Motor neuron (in vitro differentiated cells): ENCODE results near the gene INPP5J. TPM values are rescaled to one million over a fixed set of nuclear protein-coding genes. Genes with fewer than 3 reads are reported as not detected.
"Not testable (repeated sequence)": the region's sequence is repeated elsewhere in the genome, so short reads cannot be mapped to it uniquely, and the experiment has no call there.

Experiments
- ATAC-seq, 8 experiments: fragments of 200-7000 bp; cut with Tn5 transposase; replicated peaks in 6 of 8; 2 replicates each; pipeline ENCODE4 v1.8.0; 2021; ENCODE audit warnings: mild to moderate bottlenecking in 8 of 8, moderate library complexity in 8 of 8
- H3K27ac ChIP-seq, 2 donors: fragments of 250-450 bp; sonication (Bioruptor Pico); 2 replicates each; pipeline ENCODE4 v1.9.0; 2021; ENCODE audit warnings: antibody characterized with exemption in 2 of 2, mild to moderate bottlenecking in 2 of 2, moderate library complexity in 1 of 2
- H3K4me1 ChIP-seq, 2 donors: fragments of 250-450 bp; sonication (Bioruptor Pico); replicated peaks in 1 of 2; 2 replicates each; pipeline ENCODE4 v1.6.1; 2021; ENCODE audit warnings: antibody characterized with exemption in 2 of 2, mild to moderate bottlenecking in 2 of 2, moderate library complexity in 1 of 2
- H3K4me3 ChIP-seq, 5 donors: fragments of 250-450 bp; sonication (Bioruptor Pico); 2 replicates each; pipeline ENCODE4 v1.9.0; 2021; ENCODE audit warnings: antibody characterized with exemption in 5 of 5, mild to moderate bottlenecking in 5 of 5, moderate library complexity in 4 of 5
- WGBS, 10 experiments: fragments of 450-650 bp; shearing (Covaris generic); methylation state at CpG; one replicate each; pipeline ENCODE4 v1.0.0; 2022; 5-methylcytosine and 5-hydroxymethylcytosine counted together
- in situ Hi-C, 9 experiments: fragments of 400-800 bp; cut with MboI; loops; one replicate each; pipeline ENCODE4 v1.15.0; 2021; ENCODE audit warnings: low sequenced_read_pairs in 9 of 9, low pct_unique_long_range_greater_than_20kb in 2 of 9; ENCODE audit not compliant: unreplicated experiment in 9 of 9
- total RNA-seq, 8 experiments: library from RNA; unstranded; fragments of 300-600 nt; gene quantifications; 2 replicates each; pipeline versions ENCODE4 v1.2.3 to v1.2.4, GENCODE V29; 2022

The INPP5J gene
- total RNA-seq, 8 experiments from 2014 or later, result 1.2 to 6.0 (median 3.6) TPM

- 0 to 20% (median 7%) methylated on average over 1 to 5 of the region's 5 CpGs; no CpG with 5 or more reads in 1 of the 10 experiments for WGBS, 10 experiments
- no peak overlapping the region for H3K27ac ChIP-seq
- no peaks in the 10 kb centered on the region for H3K4me1 ChIP-seq
- in situ Hi-C loops, result loop anchor here in 1 of 9 experiments (25.0 kb wide), 1 partner anchor 88 kb away; no protein-coding TSS in a partner anchor
- no peak overlapping the region for H3K4me3 ChIP-seq
- peak; percentile 75 to 100 (median 95) for ATAC-seq
Observed at GRCh38 chr22:31148953-31149627, 26.3 kb downstream of the INPP5J start.

DNA sequence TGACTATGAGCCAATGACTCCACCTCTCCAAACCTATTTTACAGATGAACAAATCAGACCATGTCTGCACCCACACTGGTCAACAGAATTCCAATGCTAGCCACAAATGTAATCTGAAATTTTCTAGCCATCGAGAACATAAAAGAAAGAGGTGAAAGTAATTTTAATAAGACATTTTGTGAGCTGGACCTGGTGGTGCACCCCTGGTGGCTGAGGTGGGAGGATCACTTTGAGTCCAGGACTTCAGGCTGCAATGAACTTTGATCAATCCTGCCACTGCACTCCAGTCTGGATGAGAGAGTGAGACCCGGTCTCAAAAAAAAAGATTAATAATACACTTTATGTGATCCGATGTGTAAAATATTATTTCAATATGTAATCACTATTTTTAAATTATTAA, 27.8 kb downstream of the INPP5J start:
- no peak for ATAC-seq
- in situ Hi-C loops, result no loop called here
- 0 to 81% (median 58%) methylated on average over 2 to 3 of the region's 3 CpGs for WGBS, 10 experiments
- Histone ChIP-seq H3K27ac (no peak overlapping the region), H3K4me1 (no peaks in the 10 kb centered on the region), H3K4me3 (no peak overlapping the region)

- Histone ChIP-seq H3K4me3 (no peak overlapping the region), H3K4me1 (no peaks in the 10 kb centered on the region), H3K27ac (no peak overlapping the region)
- 0 to 100% (median 78%) methylated on average over 1 to 2 of the region's 2 CpGs; no CpG with 5 or more reads in 2 of the 10 experiments for WGBS, 10 experiments
- ATAC-seq, result no peak
- in situ Hi-C loops, result no loop called here
Observed at GRCh38 chr22:31151872-31152271, 29.1 kb downstream of the INPP5J start.

DNA sequence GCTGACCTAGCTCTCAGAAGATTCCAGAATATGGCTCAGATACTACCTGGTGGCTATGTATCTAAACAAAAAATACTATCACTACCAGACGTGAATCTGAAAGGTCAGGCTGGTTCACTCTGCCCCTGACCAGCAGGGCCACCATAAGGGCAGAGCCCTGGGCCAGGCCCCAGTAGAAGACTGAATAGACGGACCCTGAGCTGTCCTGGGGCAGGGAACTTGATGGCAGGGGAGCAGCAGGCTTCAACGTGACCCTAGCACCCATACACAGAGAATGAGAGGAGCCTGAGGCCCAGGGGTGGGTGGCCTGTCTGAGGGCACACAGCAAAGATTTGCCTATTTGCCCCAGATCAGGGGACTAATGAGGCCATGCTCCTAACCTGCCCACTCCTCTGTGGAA, 30.6 kb downstream of the INPP5J start:
- in situ Hi-C loops, result no loop called here

GRCh38 chr22:31154975-31155374, 32.2 kb downstream of the INPP5J start:
- Histone ChIP-seq H3K4me1 (no peaks in the 10 kb centered on the region), H3K4me3 (no peak overlapping the region), H3K27ac (no peak overlapping the region)
- in situ Hi-C loops, result no loop called here
- WGBS, 10 experiments, result 60 to 100% methylated on average over 1 of the region's 1 CpG; no CpG with 5 or more reads in 8 of the 10 experiments
- ATAC-seq, result no peak

More for the DNA sequence above, 30.6 kb downstream of the INPP5J start:
- no peak overlapping the region for H3K4me3 ChIP-seq
- H3K4me1 ChIP-seq, result no peaks in the 10 kb centered on the region
- H3K27ac ChIP-seq, result no peak overlapping the region
- ATAC-seq, result no peak
- WGBS, 10 experiments, result 0 to 57% (median 29%) methylated on average over 1 to 2 of the region's 3 CpGs; no CpG with 5 or more reads in 5 of the 10 experiments

- ATAC-seq, result no peak
- Histone ChIP-seq H3K4me1 (no peaks in the 10 kb centered on the region), H3K4me3 (no peak overlapping the region), H3K27ac (no peak overlapping the region)
- 0 to 92% (median 11%) methylated on average over 1 to 3 of the region's 3 CpGs; no CpG with 5 or more reads in 1 of the 10 experiments for WGBS, 10 experiments
- in situ Hi-C loops, result no loop called here
Observed at GRCh38 chr22:31155422-31155821, 32.7 kb downstream of the INPP5J start.

DNA sequence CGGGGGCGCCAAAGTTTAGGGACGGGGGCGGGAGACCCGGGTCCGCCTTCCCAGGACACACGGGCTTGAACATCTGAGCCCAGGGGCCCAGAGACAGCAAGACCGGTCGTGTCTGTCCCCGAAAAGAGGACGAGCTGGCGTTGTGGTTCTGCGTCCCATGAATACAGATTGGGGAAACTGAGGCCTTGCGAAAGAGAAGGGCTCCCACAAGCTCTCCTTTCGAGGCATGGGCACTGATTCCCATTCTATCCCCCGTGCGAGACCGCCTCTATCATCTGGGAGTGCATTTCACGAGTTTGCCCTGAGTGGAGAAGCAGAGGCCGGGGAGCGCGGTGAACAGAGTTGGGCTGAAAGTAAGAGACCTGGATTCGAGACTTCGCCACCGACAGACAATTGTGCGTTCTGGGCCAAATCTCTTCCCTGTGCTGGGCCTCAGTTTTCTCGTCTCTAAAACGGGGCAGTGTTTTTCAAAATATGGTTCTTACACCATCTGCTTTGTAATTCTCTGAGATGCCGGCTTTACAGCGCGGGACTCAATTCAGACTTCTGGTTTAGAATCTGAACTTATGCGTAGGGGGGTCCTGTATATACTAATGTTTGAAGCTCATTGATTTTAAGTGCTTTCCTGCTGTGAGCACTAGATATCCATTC, 37.7 kb downstream of the INPP5J start:
- ATAC-seq, result peak; percentile 64 to 74 (median 71)
- in situ Hi-C loops, result no loop called here
- peak overlapping the region; percentile 20 to 86 for H3K27ac ChIP-seq
- WGBS, 10 experiments, result 0 to 20% (median 2%) methylated on average over 1 to 14 of the region's 32 CpGs
- H3K4me1 ChIP-seq, result peaks cover 12% of the 10 kb centered on the region in 2 donors
- peak overlapping the region; percentile 60 to 83 (median 76) for H3K4me3 ChIP-seq

DNA sequence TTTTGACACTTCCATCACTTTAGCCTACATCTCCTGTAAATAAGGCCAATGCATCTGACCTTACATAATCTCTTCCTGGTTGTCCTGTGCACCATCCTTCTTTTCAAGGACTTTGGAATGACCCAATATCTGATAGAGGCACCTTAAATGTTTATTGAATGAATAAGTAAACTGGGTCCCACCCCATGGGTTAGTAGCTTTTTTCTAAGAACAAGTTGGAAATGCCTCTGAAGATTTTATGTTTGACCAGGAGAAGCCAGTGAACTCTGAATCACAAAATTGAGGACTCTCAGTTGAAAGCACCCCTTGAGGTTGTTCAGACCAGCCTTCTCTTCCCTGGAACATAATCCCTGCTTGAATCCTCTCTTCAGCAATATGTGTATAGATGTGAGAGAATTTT, 38.6 kb downstream of the INPP5J start:
- Histone ChIP-seq H3K4me3 (peak overlapping the region; percentile 60 to 83 (median 76)), H3K27ac (no peak overlapping the region), H3K4me1 (peaks cover 12% of the 10 kb centered on the region in 2 donors)
- in situ Hi-C loops, result no loop called here
- no peak for ATAC-seq

GRCh38 chr22:31162015-31162765, 39.4 kb downstream of the INPP5J start:
- in situ Hi-C loops, result no loop called here
- H3K4me1 ChIP-seq, result peaks cover 12% of the 10 kb centered on the region in 2 donors
- WGBS, 10 experiments, result 27 to 100% (median 94%) methylated on average over 1 to 5 of the region's 5 CpGs; no CpG with 5 or more reads in 1 of the 10 experiments
- no peak overlapping the region for H3K4me3 ChIP-seq
- no peak for ATAC-seq
- no peak overlapping the region for H3K27ac ChIP-seq

GRCh38 chr22:31170971-31171370, 48.2 kb downstream of the INPP5J start:
- Histone ChIP-seq H3K27ac (no peak overlapping the region), H3K4me3 (no peak overlapping the region), H3K4me1 (no peaks in the 10 kb centered on the region)
- ATAC-seq, result no peak
- in situ Hi-C loops, result no loop called here
- 93 to 100% (median 100%) methylated on average over 1 to 4 of the region's 4 CpGs; no CpG with 5 or more reads in 4 of the 10 experiments for WGBS, 10 experiments

DNA sequence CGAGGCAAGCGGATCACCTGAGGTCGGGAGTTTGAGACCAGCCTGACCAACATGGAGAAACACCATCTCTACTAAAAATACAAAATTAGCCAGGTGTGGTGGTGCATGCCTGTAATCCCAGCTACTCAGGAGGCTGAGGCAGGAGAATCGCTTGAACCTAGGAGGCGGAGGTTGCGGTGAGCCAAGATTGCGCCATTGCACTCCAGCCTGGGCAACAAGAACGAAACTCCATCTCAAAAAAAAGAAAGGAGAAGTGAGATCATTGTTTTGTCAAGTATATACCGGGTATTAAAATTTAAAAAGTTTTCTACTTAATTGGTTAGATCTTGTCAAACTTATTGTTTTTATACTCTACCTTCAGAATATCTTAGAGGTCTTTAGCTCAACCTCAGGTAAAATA, 49.0 kb downstream of the INPP5J start:
- ATAC-seq, H3K4me1 ChIP-seq, H3K27ac ChIP-seq, in situ Hi-C loops, H3K4me3 ChIP-seq: not testable (repeated sequence)
- 74 to 100% (median 100%) methylated on average over 1 to 5 of the region's 9 CpGs; no CpG with 5 or more reads in 5 of the 10 experiments for WGBS, 10 experiments

DNA sequence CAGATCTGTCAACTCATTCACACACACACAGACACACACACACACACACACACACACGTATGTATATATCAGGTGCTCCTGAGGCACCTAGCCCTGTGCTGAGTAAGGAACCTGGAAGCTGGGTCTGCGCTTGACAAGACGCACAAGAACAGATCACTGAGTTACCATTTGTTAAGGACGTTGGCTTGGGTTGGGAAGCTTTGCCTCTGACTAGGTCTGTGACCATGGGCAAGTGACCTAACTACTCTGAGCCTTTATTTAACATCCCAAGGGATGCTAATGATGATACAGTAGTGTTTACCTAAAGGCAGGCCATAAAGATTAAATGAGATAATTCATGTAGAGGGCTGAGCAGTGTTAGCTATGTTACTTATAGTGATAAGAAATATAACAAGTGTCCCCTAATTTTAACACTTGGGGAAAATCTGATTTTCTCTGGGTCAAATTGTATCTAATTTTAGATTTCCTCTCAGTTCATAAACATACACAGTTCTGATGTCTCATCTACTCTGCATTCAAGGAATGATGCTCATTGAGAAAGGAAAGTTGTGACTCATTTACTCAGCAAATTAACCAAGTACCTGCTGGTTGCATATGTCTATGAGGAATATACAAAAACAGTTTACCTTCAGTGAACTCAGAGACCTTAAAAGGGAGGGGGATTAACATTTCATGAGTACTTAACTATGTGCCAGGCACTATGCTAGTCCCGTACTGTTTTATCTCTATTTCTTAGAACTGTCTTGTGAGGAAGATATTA, 50.8 kb downstream of the INPP5J start:
- peak in 3 of 8 experiments; percentile 35 to 76 (median 67) for ATAC-seq
- 10 to 100% (median 84%) methylated on average over 1 to 5 of the region's 5 CpGs; no CpG with 5 or more reads in 2 of the 10 experiments for WGBS, 10 experiments

More for the DNA sequence above, 50.8 kb downstream of the INPP5J start:
- Histone ChIP-seq H3K4me1 (no peaks in the 10 kb centered on the region), H3K27ac (no peak overlapping the region), H3K4me3 (no peak overlapping the region)
- in situ Hi-C loops, result no loop called here
